ENCODE measurements around the gene SUCLG1.
"Not testable (repeated sequence)": the region's sequence is repeated elsewhere in the genome, so short reads cannot be mapped to it uniquely, and the experiment has no call there.

SUCLG1 gene

DNA sequence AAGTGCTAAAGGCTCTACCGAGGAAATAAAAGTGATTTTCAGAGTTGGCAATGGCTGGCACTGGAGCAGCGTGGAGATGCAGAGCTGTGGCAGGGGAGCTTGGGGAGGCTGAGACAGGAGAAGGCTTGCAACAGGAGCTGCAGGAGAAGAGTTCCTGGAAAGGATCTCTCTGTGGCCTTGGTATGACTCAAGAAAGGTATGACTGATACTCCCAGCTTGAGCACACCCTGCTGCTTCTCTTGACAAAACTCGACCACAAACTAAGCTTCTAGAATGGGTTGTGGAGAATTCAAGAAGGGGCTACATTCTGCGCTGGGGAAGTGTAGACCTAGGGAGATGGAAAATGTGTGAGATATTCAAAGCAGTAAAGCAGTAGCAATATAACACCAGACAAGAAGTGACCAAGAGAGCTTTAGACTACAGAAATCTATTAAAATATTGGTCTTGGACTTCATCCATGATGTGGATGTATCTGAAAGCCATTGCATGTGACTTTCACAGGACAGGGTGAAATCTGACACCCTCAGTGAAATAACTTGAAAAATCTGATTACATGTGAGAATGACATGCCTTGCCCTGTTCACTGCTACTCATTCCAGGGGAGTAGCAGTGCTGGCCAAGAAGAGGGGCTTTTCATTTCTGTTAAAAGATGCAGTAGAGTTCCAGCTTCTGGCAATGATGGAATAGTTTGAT, 41.5 kb downstream of the SUCLG1 start:
- DNase-seq = no peak

- DNase-seq = no peak
Measured at GRCh38 chr2:84409531-84409930, 49.5 kb downstream of the SUCLG1 start.

DNA sequence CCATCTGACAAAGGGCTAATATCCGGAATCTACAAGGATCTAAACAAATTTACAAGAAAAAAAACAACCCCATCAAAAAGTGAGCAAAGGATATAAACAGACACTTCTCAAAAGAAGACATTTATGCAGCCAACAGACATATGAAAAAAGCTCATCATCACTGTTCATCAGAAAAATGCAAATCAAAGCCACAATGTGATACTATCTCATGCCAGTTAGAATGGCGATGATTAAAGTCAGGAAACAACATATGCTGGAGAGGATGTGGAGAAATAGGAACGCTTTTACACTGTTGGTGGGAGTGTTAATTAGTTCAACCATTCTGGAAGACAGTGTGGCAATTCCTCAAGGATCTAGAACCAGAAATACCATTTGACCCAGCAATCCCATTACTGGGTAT, 57.0 kb downstream of the SUCLG1 start:
- not testable (repeated sequence) for DNase-seq

DNA sequence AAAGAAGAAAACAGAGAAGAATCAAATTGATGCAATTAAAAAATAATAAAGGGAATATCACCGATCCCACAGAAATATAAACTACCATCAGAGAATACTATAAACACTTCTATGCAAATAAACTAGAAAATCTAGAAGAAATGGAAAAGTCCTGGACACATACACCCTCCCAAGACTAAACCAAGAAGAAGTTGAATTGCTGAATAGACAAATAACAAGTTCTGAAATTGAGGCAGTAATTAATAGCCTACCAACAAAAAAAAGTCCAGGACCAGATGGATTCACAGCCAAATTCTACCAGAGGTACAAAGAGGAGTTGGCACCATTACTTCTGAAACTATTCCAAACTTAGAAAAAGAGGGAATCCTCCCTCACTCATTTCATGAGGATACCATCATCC, 59.2 kb downstream of the SUCLG1 start:
- not testable (repeated sequence) for DNase-seq

GRCh38 chr2:84395820-84396219, 63.3 kb downstream of the SUCLG1 start:
- DNase-seq = no peak

- no peak for DNase-seq
Measured at GRCh38 chr2:84394628-84395027, 64.5 kb downstream of the SUCLG1 start.

DNA sequence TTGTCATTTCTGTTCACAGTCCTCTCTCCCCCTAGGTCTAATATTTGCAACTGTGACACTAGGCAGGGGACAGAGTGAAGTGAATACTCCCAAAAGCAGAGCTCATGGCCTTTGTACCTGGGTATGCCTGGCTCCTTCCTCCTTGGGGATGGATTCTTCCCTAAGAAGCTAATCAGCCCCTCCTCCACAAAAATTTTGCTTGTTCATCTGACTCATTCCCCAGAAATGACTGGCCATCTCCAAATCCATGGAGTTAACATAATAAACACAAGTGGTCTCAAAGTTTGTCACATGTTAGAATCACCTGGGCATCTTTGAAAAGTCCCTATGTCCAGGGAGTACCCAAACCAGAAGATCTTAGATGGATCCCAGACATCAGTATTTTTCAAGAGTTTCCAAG, 65.3 kb downstream of the SUCLG1 start:
- no peak for DNase-seq

DNA sequence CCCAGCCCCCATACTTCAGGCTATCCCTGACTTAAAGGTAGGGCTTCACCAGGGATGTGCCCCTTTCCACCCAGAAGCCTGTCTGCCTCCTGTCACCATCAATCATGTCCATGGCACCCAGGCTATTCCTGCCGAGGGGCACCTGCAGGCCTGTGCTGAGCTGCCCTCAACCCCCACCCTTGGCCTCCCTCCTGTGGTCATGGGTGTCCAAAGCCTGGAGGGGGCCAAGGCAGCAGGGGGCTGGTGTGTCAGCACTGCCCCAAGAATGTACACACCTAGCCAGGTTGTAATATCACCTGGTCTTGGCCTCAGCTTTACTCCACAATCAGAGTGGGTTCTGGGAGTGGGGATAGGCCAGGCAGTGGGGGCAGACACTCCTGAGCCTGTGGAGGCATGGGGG, 69.3 kb downstream of the SUCLG1 start:
- DNase-seq = no peak

- DNase-seq = no peak
Measured at GRCh38 chr2:84388921-84389490, 70.1 kb downstream of the SUCLG1 start.

- no peak for DNase-seq
Measured at GRCh38 chr2:84388133-84388532, 70.9 kb downstream of the SUCLG1 start.

DNA sequence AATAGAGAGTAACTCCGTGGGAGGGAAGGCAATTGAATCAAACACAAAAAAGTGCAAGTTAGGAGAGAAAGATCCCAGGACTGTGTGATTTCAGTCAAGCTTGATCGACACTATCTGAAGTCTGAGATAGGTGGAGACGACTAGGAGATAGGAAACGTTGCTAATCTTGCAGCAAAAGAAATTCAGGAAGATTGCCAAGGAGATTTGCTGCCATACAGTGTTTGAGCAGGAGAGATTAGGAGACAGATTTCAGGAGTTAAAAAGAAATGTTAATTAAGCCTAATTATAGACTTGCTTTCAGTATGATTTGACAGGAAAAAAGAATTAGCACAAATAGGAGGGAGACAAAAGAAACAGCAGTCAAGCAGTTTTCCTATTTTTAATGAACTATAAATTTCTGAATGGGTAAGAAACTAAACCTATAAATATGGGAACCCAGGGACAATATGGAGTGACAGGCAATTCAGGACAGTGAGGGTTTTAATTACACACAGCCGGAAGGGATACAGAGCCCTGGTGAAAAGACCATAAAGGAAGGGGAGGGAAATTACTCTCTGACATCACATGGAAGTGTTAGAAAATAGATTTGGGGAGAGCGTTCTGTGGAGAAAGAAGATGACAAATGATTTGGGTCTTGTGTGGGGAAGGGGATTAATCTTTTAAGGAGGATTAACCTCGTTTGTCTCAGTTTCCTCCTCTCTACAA, 72.6 kb downstream of the SUCLG1 start:
- DNase-seq = no peak

DNA sequence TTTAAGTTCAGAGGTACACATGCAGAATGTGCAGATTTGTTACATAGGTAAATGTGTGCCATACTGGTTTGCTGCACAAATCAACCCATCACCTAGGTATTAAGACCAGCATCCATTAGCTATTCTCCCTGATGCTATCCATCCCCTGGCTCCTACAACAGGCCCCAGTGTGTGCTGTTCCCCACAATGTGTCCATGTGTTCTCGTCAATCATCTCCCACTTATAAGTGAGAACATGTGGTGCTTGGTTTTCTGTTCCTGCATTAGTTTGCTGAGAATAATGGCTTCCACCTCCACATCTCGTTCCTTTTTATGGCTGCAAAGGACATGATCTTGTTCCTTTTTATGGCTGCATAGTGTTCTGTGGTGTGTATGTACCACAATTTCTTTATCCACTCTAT, 75.8 kb downstream of the SUCLG1 start:
- no peak for DNase-seq

GRCh38 chr2:84380875-84381274, 78.2 kb downstream of the SUCLG1 start:
- no peak for DNase-seq

GRCh38 chr2:84378960-84379359, 80.1 kb downstream of the SUCLG1 start:
- DNase-seq = no peak

DNA sequence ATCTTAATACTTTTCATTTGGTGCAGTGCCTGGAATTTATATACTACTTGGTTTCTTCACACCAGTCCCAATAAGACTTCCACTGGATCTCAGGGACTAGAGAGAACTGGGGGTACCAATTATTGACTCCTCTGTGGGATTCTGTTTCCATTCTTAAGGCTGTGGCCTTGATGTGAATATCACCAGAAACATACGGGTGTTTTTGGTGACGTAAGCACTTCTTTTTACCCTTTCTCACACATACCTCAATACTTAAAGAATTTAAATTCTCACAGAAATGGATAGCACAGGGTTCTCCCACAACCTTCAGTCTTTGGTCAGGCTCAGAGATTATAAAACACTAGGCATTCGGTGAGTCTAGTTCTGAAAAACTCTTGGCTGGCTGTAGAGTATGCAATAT, 84.1 kb downstream of the SUCLG1 start:
- no peak for DNase-seq

DNA sequence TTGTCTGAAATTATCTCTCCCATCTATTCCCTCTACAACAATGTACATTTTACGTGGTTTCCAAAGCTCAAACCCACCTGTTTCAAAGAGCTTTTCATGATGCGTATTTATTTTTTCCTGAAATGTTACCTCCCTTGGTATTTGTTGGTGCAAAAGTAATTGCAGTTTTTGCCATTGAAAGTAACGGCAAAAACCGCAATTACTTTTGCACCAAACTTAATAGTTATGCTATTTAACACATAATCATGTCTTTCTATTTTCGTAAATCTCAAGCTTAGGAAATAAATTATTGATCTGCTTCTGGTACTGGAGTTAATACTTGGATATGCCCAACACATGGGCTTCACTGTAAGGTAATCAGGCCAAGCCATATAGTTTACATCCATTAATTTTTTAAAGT, 85.2 kb downstream of the SUCLG1 start:
- DNase-seq = no peak
